ENCODE measurements around the gene MYEOV. TPM values are rescaled to one million over a fixed set of nuclear protein-coding genes. Genes with fewer than 3 reads are reported as not detected.

The MYEOV gene
- total RNA-seq, 4 donors from 2014 or later = not detected

DNA sequence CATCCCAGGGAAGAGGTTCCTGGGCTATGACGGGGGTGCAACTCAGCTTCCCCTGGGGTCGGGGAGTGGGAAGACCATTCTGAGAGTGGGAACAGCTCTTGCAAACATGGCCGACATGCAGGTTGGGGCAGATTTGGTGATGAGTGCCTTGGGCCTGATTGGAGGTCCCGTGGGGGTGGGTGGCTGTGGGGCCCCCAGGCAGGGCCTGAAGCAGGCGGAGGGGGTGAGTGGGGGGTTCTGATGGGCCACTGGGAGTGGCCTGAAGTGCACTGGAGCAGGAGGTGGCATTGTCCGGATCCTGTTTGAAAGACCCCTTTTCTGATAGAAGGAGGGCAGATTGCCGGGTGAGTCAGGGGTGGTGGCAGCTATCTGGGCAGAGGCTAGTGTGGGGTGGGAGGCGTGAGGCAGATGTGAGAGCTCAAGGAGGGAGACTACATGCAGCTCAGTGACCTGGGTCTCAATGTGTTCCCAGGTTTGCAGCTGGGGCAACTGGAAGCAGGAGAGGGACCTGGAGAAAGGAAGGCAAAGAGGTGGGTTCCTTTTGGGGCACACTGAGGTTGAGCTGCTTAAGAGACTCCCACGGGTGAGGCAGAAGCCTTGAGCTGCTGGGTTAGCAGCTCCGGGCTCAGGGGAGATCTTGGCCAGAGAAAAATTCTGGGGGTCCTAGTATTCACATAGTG is 15.1 kb downstream of the MYEOV start:
- WGBS = 92% methylated on average over 10 of the region's 10 CpGs
- Histone ChIP-seq H3K27ac (replicated peaks in 1 of 4) (no peak overlapping the region), H3K27me3 (peaks cover 0 to 8% (median 0%) of the 10 kb centered on the region in 4 donors), H3K36me3 (no peaks in the 10 kb centered on the region), H3K4me3 (no peak overlapping the region), H3K4me1 (peaks cover 13 to 23% (median 16%) of the 10 kb centered on the region in 4 donors), H3K9me3 (no peaks in the 10 kb centered on the region)
- intact Hi-C loops (cut with DNase I) = no loop called here
- DNase-seq (ENCODE audit: extremely low spot score) = no peak
- TF ChIP-seq POLR2A (IDR thresholded peaks at IDR 0.05; ENCODE audit: low read depth) (no peak), POLR2AphosphoS5 (IDR thresholded peaks at IDR 0.05) (no peak), EP300 (IDR thresholded peaks at IDR 0.05) (no peak)
- TF ChIP-seq, protein P1, sequence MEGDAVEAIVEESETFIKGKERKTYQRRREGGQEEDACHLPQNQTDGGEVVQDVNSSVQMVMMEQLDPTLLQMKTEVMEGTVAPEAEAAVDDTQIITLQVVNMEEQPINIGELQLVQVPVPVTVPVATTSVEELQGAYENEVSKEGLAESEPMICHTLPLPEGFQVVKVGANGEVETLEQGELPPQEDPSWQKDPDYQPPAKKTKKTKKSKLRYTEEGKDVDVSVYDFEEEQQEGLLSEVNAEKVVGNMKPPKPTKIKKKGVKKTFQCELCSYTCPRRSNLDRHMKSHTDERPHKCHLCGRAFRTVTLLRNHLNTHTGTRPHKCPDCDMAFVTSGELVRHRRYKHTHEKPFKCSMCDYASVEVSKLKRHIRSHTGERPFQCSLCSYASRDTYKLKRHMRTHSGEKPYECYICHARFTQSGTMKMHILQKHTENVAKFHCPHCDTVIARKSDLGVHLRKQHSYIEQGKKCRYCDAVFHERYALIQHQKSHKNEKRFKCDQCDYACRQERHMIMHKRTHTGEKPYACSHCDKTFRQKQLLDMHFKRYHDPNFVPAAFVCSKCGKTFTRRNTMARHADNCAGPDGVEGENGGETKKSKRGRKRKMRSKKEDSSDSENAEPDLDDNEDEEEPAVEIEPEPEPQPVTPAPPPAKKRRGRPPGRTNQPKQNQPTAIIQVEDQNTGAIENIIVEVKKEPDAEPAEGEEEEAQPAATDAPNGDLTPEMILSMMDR (IDR thresholded peaks at IDR 0.05) = no peak

DNA sequence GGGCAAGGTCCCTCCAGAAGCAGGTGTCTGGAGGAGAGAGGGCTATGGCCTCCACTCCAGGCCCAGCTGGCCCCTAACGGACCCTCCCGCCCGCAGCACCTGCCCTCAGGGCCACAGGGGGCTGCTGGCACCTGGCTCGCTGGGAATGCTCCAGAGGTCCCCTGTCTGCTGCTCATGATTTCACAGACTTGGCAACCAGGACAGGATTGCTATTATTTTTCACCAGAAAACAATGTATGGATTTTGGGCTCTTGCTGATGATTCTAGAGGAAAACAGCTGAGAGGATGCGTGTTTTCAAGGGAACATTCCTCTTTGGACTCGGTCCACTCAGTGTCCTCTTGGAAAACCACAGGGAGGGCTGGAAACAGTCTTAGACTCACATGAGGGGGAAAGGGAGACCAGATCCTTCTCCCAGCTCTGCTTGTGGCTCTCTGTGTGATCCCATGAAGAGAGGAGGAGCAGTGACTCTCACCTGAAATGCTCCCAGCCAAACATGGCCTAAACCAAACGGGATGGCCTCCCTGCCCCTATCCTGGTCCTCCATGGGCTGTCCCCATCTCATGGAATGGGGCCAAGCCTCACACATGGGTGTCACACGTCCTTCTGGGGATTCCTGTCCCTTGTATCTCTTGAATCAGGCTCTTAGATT is 15.8 kb downstream of the MYEOV start:
- no peaks in the 10 kb centered on the region for H3K9me3 ChIP-seq
- intact Hi-C loops (cut with DNase I) = no loop called here
- WGBS = 73% methylated on average over 4 of the region's 8 CpGs
- H3K27ac ChIP-seq (replicated peaks in 1 of 4) = no peak overlapping the region
- H3K4me1 ChIP-seq = peaks cover 13 to 23% (median 16%) of the 10 kb centered on the region in 4 donors
- TF ChIP-seq POLR2A (IDR thresholded peaks at IDR 0.05; ENCODE audit: low read depth) (no peak), EP300 (IDR thresholded peaks at IDR 0.05) (no peak), POLR2AphosphoS5 (IDR thresholded peaks at IDR 0.05) (no peak)
- TF ChIP-seq, protein P1 (IDR thresholded peaks at IDR 0.05) = no peak
- peaks cover 0 to 8% (median 0%) of the 10 kb centered on the region in 4 donors for H3K27me3 ChIP-seq
- no peak for DNase-seq (ENCODE audit: extremely low spot score)
- no peaks in the 10 kb centered on the region for H3K36me3 ChIP-seq
- no peak overlapping the region for H3K4me3 ChIP-seq

DNA sequence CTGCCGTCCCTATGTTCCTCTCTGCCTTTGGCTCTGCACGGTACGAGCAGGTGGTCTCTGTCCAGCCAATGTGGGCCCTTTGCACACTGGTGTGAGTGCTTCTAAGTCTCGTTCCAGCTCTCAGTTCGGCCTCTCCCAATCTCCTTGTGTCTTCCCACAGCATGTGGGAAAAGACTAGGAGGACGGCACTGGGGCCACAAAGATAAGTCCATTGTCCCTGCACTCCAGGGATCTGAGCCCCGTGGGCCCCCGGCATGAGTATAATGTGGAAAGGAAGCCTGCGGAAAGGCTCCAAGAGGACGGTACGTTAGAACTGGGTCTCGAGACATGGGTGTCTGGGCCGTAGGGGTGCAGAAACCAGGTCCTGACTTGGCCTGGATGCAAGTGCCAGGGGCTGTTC is 16.4 kb downstream of the MYEOV start:
- no peak overlapping the region for H3K27ac ChIP-seq (replicated peaks in 1 of 4)
- H3K9me3 ChIP-seq = no peaks in the 10 kb centered on the region
- intact Hi-C loops (cut with DNase I) = no loop called here
- H3K27me3 ChIP-seq = peaks cover 0 to 8% (median 0%) of the 10 kb centered on the region in 4 donors
- H3K4me3 ChIP-seq = no peak overlapping the region
- H3K4me1 ChIP-seq = peaks cover 13 to 23% (median 16%) of the 10 kb centered on the region in 4 donors
- DNase-seq (ENCODE audit: extremely low spot score) = no peak
- H3K36me3 ChIP-seq = no peaks in the 10 kb centered on the region
- WGBS = 92% methylated on average over 13 of the region's 13 CpGs
- TF ChIP-seq, protein P1 (IDR thresholded peaks at IDR 0.05) = no peak
- no peak for TF ChIP-seq POLR2AphosphoS5 (IDR thresholded peaks at IDR 0.05)
- TF ChIP-seq EP300 (IDR thresholded peaks at IDR 0.05) = no peak
- no peak for TF ChIP-seq POLR2A (IDR thresholded peaks at IDR 0.05; ENCODE audit: low read depth)

DNA sequence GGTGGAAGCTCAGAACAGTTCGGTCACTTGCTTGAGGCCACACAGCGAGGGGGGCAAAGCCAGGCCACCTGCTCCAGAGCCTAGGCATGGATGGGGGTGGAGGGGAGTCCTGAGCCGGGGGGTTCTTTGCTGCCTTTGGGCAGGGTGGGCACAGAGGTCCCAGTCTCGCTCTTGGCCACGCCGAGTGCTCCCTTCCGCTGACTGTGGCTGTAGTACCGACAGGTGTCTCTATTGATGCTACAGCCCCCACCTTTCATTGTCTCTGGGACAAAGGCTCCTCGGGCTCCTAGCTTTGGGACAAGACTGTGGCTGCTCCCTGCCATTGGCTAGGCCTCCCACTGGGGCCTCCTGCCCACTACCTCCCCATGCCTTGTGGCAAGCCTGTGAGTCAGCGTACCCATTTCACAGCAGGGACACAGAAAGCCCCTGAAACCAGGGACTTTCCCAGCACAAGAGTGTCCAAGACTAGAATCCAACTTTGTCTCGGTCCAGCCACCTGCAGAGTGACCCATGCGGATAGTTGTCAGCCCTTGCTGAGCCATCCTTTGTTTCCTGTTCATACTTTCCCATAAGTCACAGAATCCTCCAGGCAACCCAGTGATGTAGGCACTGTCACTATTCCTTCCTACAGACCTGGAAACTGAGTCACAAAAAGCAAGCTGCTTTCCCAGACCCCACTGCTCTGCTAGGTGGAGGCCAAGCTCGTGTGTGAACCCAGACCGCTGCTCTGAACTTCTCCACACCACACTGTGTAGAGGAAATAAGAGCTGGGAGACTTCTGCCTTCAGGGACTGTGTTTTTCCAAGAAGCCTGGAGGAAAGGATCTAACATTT is 17.2 kb downstream of the MYEOV start:
- intact Hi-C loops (cut with DNase I) = no loop called here
- H3K27me3 ChIP-seq = peaks cover 0 to 8% (median 0%) of the 10 kb centered on the region in 4 donors
- no peaks in the 10 kb centered on the region for H3K9me3 ChIP-seq
- TF ChIP-seq POLR2AphosphoS5 (IDR thresholded peaks at IDR 0.05) = no peak
- TF ChIP-seq EP300 (IDR thresholded peaks at IDR 0.05) = no peak
- TF ChIP-seq, protein P1 (IDR thresholded peaks at IDR 0.05) = no peak
- TF ChIP-seq POLR2A (IDR thresholded peaks at IDR 0.05; ENCODE audit: low read depth) = no peak
- peaks cover 13 to 23% (median 16%) of the 10 kb centered on the region in 4 donors for H3K4me1 ChIP-seq
- no peaks in the 10 kb centered on the region for H3K36me3 ChIP-seq
- no peak overlapping the region for H3K27ac ChIP-seq (replicated peaks in 1 of 4)
- WGBS = 82% methylated on average over 8 of the region's 14 CpGs
- DNase-seq (ENCODE audit: extremely low spot score) = no peak
- no peak overlapping the region for H3K4me3 ChIP-seq

Measured in esophagus muscularis mucosa (tissue), 4 donors.